H1 (cell line): ENCODE results near the gene NINJ2. TPM values are rescaled to one million over a fixed set of nuclear protein-coding genes. Genes with fewer than 3 reads are reported as not detected.

Source experiments
- ASH2L ChIP-seq: fragments of 200-600, 300-600 bp; sonication (generic); IDR thresholded peaks from one replicate; pipeline ENCODE4 v1.7.1; 2017; ENCODE audit warnings: low read length
- BCL11A ChIP-seq, 2 experiments: IDR thresholded peaks; one replicate each; pipeline ENCODE4 v1.6.1; 2011; ENCODE audit warnings: low read depth in 2 of 2, low read length in 2 of 2, mild to moderate bottlenecking in 2 of 2
- CEBPB ChIP-seq: IDR thresholded peaks from 2 replicates; pipeline ENCODE4 v1.6.1; 2012; ENCODE audit warnings: low read depth, low read length
- CHD1 ChIP-seq: IDR thresholded peaks from 2 replicates; pipeline ENCODE4 v1.6.1; 2012; ENCODE audit warnings: low read depth, low read length, improper control_type of control experiment
- CREB1 ChIP-seq: IDR thresholded peaks from 2 replicates; pipeline ENCODE4 v1.6.1; 2012; ENCODE audit warnings: inconsistent platforms
- CTBP2 ChIP-seq: IDR thresholded peaks from 2 replicates; pipeline ENCODE4 v1.7.0; 2011; ENCODE audit warnings: borderline replicate concordance, mild to moderate bottlenecking, moderate library complexity, mixed read lengths, low read length; ENCODE audit not compliant: insufficient read depth, insufficient read length
- CTCF ChIP-seq, 3 experiments: IDR thresholded peaks; 1 replicate in 2 of 3; 2 replicates in 1 of 3; pipeline versions ENCODE4 v1.5.1 to v1.6.1; 2011; ENCODE audit warnings: low read length in 3 of 3, mild to moderate bottlenecking in 3 of 3, inconsistent platforms in 2 of 3, low read depth in 1 of 3, moderate library complexity in 1 of 3; ENCODE audit not compliant: insufficient read depth in 1 of 3; ENCODE audit errors: control extremely low read depth in 1 of 3
- EP300 ChIP-seq, 2 experiments: IDR thresholded peaks; 1 replicate in 1 of 2; 2 replicates in 1 of 2; pipeline ENCODE4 v1.6.1; 2011 to 2012; ENCODE audit warnings: low read depth in 2 of 2, low read length in 2 of 2, mild to moderate bottlenecking in 2 of 2, borderline replicate concordance in 1 of 2, inconsistent platforms in 1 of 2, moderate library complexity in 1 of 2
- FOSL1 ChIP-seq: IDR thresholded peaks from 2 replicates; pipeline ENCODE4 v1.6.1; 2011; ENCODE audit warnings: mild to moderate bottlenecking, low read depth, low read length, moderate library complexity; ENCODE audit not compliant: insufficient read depth
- GTF2F1 ChIP-seq: IDR thresholded peaks from 2 replicates; pipeline ENCODE4 v1.6.1; 2012; ENCODE audit warnings: low read depth, low read length, improper control_type of control experiment, borderline replicate concordance
- JUND ChIP-seq: IDR thresholded peaks from 2 replicates; pipeline ENCODE4 v1.6.1; 2011; ENCODE audit warnings: mild to moderate bottlenecking, improper control_type of control experiment, low read length
- KDM1A ChIP-seq: fragments of 200-600, 300-600 bp; sonication (generic); IDR thresholded peaks from 2 replicates; pipeline ENCODE4 v1.7.1; 2016; ENCODE audit warnings: mild to moderate bottlenecking, low read length, borderline replicate concordance
- NANOG ChIP-seq: IDR thresholded peaks from 2 replicates; pipeline ENCODE4 v1.6.1; 2011; ENCODE audit warnings: low read length, low read depth, mild to moderate bottlenecking, inconsistent platforms; ENCODE audit not compliant: insufficient read depth, poor library complexity, severe bottlenecking
- POLR2A ChIP-seq, 2 experiments: IDR thresholded peaks; 1 replicate in 1 of 2; 2 replicates in 1 of 2; pipeline ENCODE4 v1.6.1; 2011; ENCODE audit warnings: low read depth in 2 of 2, low read length in 2 of 2, mild to moderate bottlenecking in 2 of 2; ENCODE audit errors: control extremely low read depth in 1 of 2
- RBBP5 ChIP-seq: IDR thresholded peaks from 2 replicates; pipeline ENCODE4 v1.7.1; 2012; ENCODE audit warnings: low read depth, mild to moderate bottlenecking, inconsistent platforms, low read length, moderate library complexity, borderline replicate concordance
- SIX5 ChIP-seq: IDR thresholded peaks from 2 replicates; pipeline ENCODE4 v1.6.1; 2011; ENCODE audit warnings: mild to moderate bottlenecking, low read depth, low read length
- SP2 ChIP-seq: IDR thresholded peaks from 2 replicates; pipeline ENCODE4 v1.6.1; 2012; ENCODE audit warnings: mild to moderate bottlenecking, low read length, inconsistent platforms
- TEAD4 ChIP-seq: IDR thresholded peaks from 2 replicates; pipeline ENCODE4 v1.6.1; 2012; ENCODE audit warnings: low read depth, low read length, inconsistent platforms, mixed read lengths
- ZNF274 ChIP-seq: IDR thresholded peaks from 2 replicates; pipeline ENCODE4 v1.7.0; 2012; ENCODE audit warnings: low read length, borderline replicate concordance; ENCODE audit errors: extremely low read depth
- polyA plus RNA-seq, 7 experiments: library from polyadenylated mRNA; depleted of rRNA in 3 of 7; stranded (reverse) in 5 of 7; unstranded in 2 of 7; fragments of >200 nt in 5 of 7; fragments of 200-250 nt in 2 of 7; gene quantifications; 1 replicate in 5 of 7; 2 replicates in 1 of 7; 4 replicates in 1 of 7; pipeline versions ENCODE4 v1.2.1 to v1.2.3, GENCODE V29; 2011 to 2013; ENCODE audit warnings: missing spikeins in 2 of 7, mixed read lengths in 2 of 7
- total RNA-seq: library from RNA; stranded (reverse); fragmentation: NEBNext Ultra II Directional; extraction: Animal tissue kit (Norgen Biotek cat#: 25700); gene quantifications from 2 replicates; pipeline ENCODE4 v1.2.1, GENCODE V29; 2021
- TF ChIP-seq, protein P1 (sequence below): IDR thresholded peaks from 2 replicates; pipeline ENCODE4 v1.6.1; 2011; ENCODE audit warnings: low read depth, mild to moderate bottlenecking, low read length; ENCODE audit not compliant: insufficient read depth

NINJ2 gene
- total and polyA plus RNA-seq, 2 of the 8 experiments (the other 6 are each of a cell fraction or from before 2014, with no cell fraction given) = 1.4 TPM; not detected in 1

DNA sequence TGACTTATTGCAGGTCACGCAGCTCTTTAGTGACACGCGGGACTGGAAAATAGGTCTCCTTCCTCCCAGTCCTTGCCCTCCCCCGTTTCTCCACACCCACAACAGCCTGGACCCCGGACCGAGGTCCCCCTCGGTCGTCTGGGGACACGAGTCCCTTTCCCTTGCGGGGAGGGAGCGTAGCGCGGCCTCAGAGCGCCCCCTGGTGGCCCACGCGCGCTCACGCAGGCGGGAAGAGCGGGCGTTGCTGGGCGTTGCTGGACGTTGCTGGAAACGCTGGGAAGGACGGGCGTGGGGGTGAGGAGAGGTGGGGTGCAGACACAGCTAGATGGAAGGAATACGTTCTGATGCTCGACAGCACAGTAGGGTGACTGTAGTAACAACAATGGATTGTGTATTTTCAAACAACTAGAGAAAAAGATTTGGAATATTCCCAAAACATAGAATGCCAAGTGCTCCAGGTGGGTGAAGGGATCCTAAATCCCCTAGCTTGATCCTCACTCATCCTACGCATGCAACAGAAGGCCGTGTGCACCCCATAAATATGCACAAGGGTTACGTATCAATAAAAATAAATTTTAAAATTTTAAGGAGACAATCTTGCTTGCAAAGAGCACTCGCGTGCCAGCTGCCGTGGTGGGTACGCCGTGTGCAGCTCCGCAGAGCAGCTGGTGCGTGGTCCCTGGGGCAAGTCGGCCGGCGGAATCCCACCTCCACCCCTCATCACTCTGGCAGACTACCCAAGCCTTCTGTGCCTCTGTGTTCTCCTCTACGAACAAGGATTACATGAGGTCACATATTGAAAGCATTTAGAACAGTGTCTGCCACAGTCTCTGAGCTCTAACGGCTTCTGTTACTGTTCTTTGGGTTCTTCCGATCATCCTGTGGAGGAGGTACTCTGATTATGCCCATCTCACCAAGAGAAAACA is 116.1 kb downstream of the NINJ2 start (continued):
- TF ChIP-seq EP300 (IDR thresholded peaks at IDR 0.05; ENCODE audit: borderline replicate concordance in 1 of 2, low read depth in 2 of 2, low read length in 2 of 2) = no peak
- no peak for TF ChIP-seq CTBP2
- TF ChIP-seq CEBPB = no peak
- TF ChIP-seq RBBP5 = no peak
- TF ChIP-seq POLR2A (IDR thresholded peaks at IDR 0.05; ENCODE audit: control extremely low read depth in 1 of 2, low read depth in 2 of 2, low read length in 2 of 2) = no peak
- TF ChIP-seq ZNF274 = no peak
- 0 out of 2 replicates have a peak, but pooled peaks have one; percentile 36 for TF ChIP-seq CREB1
- TF ChIP-seq SIX5 = no peak
- TF ChIP-seq ASH2L = no peak
- 0 out of 2 replicates have a peak, but pooled peaks have one; percentile 48 for TF ChIP-seq KDM1A
- TF ChIP-seq, protein P1, sequence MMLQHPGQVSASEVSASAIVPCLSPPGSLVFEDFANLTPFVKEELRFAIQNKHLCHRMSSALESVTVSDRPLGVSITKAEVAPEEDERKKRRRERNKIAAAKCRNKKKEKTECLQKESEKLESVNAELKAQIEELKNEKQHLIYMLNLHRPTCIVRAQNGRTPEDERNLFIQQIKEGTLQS = 0 out of 2 replicates have a peak, but pooled peaks have one; percentile 27
- no peak for TF ChIP-seq BCL11A (IDR thresholded peaks at IDR 0.05; ENCODE audit: low read depth in 2 of 2, low read length in 2 of 2)
- TF ChIP-seq GTF2F1 = no peak
- peak; percentile 92 to 99 (median 94) for TF ChIP-seq CTCF (IDR thresholded peaks at IDR 0.05; ENCODE audit: control extremely low read depth in 1 of 3, insufficient read depth in 1 of 3, low read depth in 1 of 3, low read length in 3 of 3)
- no peak for TF ChIP-seq CHD1
- TF ChIP-seq FOSL1 = no peak
- TF ChIP-seq JUND = no peak
- TF ChIP-seq SP2 = no peak
- TF ChIP-seq NANOG = no peak
- TF ChIP-seq TEAD4 = no peak
